Stimulated activated CD4-positive, alpha-beta T cell treated with anti-CD3 and anti-CD28 coated beads, Interleukin-15, amount 100 ng/mL, for 1 hour (primary cell): Measurements from ENCODE around the gene SULF2.
"Not testable (repeated sequence)": the region's sequence is repeated elsewhere in the genome, so short reads cannot be mapped to it uniquely, and the experiment has no call there.

Experiments
- DNase-seq, 2 donors: peaks; one replicate each; pipeline ENCODE4 v3.0.0-alpha.2; 2020; ENCODE audit warnings: low read depth in 1 of 2, low spot score in 1 of 2

SULF2 gene

DNA sequence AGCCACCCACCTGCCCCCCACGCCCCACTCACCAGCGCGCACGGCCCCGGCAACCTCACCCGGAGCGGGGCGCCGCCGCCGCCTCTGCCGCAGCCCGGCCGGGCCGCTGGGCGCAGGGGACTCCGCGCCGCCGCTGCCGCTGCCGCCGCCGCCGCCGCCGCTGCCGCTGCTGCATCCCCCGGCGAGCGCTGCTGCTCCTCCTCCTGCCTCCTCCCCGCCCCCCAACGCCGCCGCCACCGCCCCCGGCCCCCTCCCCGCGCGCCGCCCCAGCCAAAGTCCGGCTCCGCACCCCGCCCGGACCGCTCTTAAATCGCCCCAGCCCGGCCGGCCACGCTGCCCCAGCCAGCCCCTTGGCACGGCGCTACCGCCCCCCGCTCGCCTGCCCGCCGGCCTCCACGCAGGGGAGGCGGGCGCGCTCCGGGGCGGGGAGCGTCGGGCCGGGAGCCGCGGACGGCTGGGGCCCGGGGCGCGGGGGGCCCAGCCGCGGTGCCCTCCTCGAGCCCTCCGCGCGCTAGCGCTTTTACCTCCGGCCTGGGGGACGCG, at the start of gene SULF2:
Gene SULF2, minus strand, starts transcription at position 171 of the 543 bp plus-strand sequence. CDS start 28,118 bp downstream, outside the sequence.
- DNase-seq, result no peak

DNA sequence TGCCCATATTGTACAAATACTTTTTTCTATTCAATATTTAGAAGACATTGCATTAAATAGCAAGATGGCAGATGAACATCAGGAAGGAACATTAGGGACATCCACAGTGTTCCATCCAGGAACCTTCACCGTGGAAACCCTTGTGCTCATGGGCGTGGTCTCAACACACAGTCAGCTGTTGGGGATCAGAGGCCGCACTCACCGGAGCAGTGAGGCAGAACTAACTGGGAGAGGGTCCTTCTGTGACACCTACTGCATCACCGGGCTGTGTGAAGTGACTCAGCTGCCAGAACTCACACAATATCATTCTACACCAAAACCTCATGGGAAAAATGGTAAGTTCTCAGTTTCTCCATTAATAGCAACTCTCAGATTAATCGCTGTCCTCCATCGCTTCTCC, 46.4 kb upstream of the SULF2 start:
- not testable (repeated sequence) for DNase-seq

DNA sequence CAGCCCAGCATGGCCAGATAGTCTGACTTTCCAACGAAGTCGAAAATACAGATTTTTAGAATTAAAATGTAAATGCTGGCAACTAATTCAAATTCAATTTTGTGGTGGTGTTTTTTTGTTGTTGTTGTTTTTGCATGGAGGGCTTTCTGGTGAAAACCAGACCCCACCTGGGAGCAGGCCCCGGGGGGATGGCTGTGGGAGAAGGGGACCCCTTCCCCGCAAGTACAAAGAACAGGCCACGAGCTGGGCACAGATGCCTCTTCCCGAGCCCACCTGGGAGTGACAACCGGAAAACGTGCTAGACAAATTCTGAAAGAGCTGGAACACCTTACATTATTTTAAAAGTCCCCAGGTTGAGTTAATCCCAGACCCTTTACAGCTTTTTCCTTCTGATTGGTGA, 41.4 kb upstream of the SULF2 start:
- not testable (repeated sequence) for DNase-seq

DNA sequence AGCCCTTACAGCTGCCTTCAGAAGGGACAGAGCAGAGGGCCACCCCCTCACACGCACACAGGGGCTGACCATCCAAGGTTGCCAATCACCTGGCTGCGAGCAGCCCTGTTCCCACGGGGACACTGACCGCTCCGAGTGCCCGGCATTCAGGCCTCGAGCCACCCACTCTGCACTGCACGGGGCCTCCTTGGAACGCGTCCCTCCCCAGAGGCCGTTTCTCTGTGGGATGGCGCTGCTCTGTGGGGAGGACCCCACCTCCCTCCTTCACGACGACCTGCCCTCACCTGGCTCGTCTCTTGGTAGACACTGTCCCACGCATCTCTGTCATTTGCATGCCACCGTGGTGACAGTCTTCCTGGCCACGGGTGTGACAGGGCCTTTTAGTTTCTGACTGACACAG, 40.7 kb upstream of the SULF2 start:
- not testable (repeated sequence) for DNase-seq

DNA sequence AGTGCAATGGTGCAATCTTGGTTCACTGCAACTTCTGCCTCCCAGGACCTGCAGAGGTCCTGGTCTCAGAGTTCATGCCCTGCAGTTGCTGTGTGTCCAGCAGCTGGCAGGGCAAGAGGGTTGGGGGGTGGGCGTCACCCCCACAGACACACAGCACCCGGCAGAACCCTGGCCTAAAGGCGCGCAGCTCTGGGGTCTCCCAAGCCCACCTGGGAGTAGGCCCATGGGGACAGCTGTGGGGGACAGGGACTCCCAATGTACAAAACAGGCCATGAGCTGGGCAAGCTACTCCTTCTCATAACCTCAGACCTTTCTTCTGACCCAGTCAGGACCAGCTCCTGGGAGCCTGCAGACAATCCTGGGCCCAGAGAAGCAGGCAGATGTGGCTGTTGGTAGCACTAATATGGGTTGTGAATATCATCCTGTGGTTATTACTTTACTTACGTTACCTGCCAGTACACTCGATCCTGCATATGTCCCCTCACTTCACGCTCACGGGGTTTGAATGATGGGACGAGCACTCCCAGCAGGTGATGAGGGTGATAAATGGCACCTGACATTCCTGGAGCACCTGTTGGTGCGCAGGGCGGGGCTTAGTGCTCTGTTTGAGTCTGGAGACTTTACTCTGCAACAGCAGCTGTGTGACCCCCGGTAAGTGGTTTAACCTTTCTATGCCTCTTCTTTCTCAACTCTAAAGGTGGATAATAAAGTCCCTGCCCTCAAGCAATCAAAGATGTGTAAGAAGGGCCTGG, 39.9 kb upstream of the SULF2 start:
- DNase-seq, result no peak

DNA sequence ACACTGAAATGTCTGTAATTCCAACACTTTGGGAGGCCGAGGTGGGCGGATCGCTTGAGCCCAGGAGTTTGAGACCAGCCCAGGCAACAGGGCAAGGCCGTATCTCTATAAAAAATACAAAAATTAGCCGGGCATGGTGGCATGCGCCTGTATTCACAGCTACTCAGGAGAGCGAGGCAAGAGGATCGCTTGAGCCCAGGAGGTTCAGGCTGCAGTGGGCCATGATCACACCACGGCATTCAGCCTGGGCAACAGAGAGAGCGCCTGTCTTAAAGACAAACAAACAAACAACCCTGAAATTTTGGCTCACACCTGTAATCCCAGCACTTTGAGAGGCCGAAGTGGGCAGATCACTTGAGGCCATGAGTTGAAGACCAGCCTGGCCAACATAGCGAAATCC, 38.7 kb upstream of the SULF2 start:
- DNase-seq, result not testable (repeated sequence)

DNA sequence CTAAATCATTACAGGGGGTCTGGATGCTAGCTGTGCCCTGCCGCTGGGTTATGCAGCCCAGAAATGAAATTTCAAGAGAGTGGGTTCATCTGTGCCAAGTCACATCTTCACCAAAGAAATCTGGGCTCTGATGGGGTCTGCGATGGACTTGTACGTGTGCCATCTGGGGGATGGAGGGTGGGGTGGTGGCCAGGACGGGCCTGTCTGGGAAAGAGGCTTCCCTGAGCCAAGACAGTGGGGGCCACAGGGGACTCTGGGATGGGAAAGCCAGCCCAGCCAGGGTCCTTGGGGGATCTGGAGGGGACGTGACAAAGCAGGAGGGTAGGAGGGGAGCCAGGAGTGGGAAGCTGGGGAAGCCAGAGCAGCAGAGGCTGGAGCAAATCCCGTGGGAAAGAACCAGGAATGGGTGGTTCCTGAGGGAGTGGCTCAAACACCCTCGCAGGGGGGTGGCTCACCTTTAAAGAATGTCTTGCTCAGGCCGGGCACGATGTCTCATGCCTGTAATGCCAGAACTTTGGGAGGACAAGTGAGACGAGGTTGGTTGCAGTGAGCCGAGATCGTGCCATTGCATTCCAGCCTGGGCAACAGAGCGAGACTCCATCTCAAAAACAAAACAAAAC, 36.3 kb upstream of the SULF2 start:
- no peak for DNase-seq

DNA sequence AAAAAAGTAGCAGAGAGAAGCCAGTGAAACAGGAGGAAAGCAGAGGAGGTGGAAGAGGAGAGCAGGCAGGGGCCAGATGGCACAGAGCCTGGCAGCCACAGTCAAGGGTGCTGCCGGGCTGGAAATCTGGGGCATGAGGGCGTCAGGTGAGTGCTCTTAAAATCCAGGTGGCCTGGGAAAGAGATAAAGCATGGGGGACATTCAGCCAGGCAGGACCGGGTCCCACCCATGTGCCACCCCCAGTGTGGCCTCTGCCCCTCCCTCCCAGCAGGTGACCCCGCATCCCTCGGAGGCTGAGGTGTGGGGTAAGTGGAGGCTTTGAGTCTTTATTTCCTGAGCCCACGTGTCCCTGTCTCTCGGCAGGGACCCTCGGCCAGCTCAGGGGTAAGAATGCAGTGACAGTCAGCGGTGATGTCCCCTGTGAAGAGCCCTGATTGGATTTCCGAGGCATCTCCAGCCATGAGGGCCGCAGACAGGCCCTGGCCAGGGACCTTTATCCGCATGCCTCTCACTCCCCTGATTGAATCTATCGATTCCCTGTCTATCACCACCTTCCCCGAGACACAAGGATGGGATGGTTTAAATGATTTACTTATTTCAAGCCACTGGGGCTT, 33.8 kb upstream of the SULF2 start:
- no peak for DNase-seq

DNA sequence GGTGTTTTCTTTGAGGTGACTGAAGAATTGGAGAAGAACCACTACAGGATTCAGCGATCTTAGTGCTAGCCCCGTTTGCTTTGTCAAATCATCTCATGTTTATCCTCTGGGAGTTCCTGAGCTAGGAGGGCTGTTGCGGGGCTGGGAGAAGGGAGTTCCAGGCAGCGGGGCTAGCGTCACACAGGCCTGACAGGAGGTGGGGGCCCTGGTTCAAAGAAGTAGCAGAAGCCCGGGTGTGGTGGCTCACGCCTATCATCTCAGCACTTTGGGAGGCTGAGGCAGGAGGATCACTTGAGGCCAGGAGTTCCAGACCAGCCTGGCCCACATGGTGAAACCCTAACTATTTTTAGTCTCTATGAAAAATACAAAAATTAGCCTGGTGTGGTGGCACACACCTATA, 33.2 kb upstream of the SULF2 start:
- DNase-seq, result no peak

DNA sequence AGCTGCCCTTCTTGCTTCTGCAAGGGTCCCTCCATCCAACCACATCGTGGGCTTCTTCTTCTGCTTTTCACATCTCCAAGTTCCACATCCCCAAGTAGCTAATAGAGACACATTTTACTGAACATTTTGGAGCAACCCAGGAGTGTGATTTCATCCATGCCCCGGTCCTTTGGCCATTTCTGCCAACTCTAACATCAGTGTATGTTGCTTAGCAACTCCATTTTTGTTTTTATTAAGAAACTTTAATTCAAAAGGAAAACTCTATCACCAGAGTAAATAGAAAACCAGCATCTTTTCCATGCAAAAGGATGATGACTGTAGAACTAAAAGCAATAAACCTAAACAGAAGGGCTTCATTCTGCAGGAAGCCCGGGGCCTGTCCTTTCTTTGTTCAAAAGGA, 32.7 kb upstream of the SULF2 start:
- DNase-seq, result no peak

DNA sequence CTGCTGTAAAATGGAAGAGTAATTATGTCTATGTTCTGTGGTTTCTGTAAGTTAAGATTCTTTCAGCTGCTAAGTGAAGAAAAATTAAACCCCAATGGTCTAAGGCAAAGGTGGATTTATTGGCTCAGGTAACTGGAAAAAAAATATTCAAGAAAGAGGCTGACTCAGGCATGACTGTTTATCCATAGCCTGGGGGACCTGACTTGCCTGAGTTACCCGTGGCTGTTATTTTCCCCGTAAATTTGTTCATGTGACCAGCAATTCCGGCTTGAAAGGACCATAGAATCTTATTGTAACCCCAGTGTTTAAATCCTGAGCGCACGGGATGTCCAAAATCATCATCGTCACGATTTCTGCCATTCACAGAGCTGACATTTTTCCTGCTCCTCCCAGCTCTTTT, 32.3 kb upstream of the SULF2 start:
- DNase-seq, result no peak

DNA sequence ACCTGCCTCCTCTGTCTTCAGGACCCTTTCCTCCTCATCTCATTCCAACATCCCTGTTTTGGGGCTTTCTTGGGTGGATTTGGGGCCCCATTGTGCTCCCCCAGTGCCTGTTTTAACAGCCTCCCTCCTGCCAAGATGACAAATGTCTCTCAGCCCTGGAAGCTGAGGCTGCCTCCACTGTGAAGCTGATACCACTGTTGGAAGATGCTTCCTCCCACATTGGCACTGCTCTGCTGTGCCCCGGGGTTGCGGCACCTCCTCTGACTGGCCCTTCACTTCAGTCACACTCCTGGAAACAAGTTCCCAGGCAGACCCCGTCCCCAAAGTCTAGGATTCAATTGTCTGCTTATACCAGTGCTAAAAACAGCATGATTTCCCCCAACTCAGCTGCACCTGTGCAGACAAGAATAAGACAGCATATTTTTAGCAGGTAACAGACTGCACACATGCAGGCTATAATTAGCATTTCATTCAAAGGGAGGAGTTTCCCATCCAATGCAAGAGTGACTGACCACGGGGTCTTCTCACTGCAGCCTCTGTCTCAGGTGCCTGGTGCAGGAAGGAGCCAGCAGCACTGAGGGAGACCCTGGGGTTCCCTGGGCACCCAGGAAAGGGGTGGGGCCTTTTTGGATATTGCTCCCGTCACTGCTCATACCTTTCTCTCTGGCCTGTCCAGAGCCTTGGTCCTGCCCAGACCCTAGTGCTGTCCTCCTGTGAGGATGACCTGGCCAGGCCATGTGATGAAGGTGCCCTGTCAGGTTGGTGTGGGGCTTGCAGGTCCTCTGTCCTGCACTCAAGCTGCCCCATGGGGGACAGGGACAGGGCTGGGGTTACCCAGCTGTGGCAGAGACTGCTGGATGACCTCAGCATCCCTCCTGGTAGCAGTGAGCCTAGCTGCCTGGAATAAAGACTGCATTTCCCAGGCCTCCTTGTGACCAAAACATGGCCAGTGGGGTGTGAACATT, 31.5 kb upstream of the SULF2 start:
- no peak for DNase-seq

DNA sequence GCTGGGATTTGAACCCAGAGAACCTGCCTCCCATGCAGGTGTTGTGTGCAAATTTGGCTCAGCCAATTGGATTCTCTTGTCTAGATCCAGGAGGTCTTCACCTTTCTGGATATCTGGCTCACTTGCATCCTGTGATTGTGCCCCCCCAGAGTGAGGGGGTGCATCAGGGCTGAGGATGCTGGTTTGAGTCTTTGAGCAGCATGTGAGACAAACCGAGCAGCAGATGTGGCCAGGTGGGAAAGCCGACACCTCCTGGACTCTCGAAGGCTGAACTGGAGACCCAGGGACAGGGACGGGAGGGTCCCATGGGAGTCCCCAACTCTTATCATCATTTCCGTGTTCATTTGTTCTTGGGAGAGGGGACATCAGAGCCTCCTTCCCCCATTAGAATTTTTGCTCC, 30.6 kb upstream of the SULF2 start:
- no peak for DNase-seq

DNA sequence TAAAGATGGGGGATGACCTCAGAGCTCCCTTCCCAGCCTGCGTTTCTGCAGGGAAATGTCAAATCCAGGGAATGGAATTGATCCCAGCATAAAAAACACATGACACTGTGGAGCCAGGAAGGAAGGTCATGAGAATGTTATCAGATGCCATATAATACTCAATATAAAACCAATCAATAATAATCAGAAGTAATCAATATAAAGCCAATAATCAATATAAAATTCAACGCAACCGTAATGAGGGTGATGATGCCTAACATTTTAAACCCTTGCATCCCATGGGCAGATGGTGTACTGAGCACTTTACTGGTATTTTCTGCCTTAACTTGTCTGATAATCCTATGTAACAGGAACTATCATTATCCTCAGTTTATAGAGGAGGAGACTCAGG, 30.1 kb upstream of the SULF2 start:
- no peak for DNase-seq

DNA sequence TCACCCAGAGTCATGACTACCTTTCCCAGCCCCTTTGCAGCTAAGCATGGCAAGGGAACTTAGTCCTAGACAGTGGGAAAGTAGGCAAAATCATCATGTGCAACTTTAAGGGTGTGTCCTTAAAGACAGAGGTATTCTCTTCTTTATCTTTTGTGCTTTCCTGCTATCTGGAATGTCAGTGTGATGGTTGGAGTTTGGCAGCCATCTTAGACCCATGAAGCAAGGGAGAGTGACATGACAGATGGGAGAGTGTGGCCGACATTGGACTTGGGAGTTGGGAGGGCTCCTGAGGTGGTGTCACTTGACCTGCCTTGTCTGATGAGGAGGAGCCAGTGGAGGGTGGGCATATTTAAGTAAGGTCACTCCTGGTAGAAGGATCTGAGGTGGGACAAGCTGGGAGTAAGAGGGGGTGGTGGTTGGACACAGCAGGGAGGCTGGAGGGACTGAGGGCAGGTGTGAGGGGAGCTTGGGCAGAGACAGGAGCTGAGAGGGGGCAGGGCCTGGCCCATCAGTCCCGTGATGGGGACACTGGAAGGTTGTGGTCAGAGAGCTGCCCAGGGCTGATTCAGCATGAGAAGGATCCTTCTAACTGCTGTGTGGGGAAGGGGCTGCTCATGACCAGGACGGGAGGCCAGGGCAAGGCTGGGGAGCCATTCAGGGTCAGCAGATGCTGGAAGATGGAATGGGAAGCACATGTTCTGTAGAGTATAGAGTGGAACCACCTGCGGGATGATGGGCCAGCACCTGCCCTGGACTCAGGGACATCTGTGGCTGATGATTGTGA, 29.5 kb upstream of the SULF2 start:
- DNase-seq, result no peak

DNA sequence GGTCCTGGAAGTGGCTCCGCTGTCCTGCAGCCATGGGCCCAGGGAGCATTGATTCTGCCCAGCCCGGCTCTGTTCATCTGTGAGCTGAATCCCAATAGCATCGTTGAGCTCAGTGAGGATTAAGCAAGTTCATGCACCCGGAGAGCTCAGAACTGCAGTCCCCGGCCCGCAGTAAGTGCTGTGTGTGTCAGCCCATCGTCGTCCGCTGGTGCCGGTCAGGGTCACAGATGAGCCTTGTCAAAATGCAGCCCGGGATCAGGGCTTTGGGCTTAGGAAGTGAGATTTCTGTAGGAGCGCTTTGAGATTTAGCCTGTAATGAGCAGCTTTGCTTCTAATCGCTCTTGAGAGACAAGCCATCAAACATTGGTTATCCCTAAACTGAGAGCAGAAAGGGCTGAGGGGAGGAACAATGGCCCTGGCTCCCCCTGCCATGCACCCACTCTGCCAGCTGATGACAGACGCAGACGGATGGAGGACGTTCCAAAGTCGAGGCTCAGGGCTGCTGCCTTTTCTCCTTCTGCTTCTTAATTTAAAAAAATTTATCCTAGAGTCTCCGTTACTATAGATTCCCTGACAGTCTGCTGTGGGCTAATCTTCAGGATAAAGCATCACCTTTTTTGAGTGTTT, 25.6 kb upstream of the SULF2 start:
- no peak for DNase-seq

DNA sequence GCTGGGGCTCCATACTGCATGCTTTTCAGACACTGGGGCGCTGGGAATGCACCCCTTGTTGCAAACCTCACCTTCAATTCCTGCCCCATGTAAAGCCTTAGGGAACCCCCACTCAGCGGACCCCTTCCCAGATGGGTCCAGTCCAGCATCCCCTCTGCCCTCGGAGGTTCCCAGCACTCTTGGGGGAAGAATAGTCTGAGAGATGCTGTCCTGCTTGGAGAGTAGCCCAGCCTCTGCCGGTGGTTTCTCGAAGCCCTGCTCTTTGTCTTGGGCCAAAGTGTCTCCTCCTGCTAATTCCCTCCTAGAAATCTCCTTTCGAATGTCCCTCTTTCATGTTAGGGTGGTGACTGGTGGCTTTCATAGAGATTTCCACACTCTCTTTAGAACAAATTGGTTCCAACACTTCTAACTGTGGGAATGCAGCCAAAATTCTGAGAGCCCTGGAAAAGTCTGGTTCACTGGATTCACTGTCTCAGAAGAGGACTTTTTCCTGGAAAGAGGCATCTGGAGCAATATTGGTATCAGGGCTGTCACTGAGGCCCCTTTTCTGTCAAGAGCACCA, 24.9 kb upstream of the SULF2 start:
- DNase-seq, result no peak

DNA sequence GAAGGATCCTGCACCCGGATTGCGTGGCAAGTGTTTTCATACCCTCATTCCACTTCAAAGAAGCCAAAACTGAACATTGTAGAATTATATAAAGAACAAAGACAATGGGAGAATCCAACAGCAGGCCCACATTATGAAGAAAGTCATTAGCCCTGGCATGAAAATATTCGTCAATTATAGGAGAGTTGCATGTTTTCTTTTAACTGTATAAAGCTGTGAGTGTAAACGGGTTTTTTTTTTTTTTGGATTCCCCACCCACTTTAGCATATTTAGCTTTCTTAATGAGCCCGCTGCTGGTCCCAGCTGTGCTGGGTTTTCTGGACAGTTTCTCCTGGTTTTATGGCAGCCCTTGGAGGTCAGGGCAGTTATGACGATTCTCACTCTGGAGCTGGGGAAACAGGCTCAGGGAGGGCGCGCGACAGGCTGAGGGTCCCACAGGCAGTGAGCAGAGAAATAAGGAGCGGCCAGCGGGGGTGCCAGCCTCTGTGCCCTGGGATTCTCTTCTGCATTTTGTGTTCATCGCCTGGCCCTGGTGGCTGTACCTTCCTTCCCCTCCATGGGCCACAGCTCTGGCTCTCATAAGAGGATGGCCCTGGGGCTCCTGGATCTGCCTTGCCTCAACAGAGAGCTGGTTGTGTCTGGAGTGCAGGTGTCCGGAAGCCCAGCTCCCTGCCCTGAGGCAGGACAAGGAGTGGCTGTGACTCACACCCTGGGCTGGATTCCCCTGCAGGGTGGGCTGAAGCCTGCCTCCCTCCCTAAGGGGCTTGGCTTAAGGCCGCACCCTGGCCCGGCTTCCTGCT, 24.1 kb upstream of the SULF2 start:
- no peak for DNase-seq

DNA sequence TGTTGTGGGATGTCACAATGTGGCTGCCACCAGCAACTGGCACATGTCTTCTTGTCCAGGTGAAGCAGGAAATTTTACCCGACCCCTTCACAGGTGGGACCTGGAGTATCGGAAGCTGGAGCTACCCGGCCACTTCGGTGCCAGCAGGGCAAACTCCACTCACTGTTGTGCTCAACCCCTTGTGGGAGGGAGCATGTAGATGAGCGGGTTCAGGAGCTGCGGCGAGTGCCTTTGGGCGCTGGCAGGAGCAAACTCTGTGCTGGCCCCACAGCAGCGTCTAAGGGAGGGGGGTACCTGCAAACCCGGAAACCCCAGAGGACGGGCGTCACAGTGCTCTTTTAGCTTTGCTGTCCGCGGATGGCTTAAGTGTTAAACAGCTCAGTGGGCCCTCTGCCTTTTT, 20.7 kb upstream of the SULF2 start:
- no peak for DNase-seq
